ENCODE measurements around the gene ZNF490.
"Not testable (repeated sequence)": the region's sequence is repeated elsewhere in the genome, so short reads cannot be mapped to it uniquely, and the experiment has no call there.

Gene ZNF490

DNA sequence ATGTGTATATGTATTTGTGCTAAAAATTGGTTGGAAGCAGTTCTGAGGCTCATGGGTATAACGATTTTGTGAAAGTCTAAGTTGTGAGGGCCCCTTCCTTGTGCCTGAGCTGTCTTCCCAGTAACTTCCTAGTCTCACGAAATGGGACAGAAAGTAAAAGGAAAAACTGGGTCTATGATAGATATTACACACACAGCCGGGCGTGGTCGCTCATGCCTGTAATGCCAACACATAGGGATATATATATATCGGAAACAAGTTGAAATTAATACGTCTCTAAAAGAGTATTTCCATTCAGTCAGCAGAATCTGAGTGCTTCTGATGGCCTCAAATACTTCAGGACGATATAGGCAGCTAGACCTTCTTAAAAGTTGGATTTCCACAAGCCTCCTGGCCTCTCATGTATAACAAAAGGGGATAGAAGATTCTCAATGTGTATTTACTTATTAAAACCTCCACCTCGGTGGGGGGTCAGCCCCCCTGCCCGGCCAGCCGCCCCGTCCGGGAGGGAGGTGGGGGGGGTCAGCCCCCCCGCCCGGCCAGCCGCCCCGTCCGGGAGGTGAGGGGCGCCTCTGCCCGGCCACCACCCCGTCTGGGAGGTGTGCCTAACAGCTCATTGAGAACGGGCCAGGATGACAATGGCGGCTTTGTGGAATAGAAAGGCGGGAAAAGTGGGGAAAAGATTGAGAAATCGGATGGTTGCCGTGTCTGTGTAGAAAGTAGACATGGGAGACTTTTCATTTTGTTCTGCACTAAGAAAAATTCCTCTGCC lies 10.8 kb upstream of the ZNF490 start:
- not testable (repeated sequence) for DNase-seq

DNA sequence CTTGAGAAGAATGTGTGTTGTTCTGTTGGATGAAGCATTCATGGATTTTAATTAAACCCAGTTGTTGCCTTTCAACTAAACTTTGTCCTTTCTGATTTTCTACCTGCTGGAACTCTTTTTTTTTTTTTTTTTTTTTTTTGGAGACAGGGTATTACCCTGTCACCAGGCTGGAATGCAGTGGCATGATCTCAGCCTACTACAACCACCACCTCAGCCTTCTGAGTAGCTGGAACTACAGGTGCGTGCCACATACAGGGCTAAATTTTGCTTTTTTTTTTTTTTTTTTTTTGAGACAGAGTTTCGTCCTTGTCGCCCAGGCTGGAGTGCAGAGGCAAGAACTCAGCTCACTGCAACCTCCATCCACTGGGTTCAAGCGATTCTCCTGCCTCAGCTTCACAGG lies 7.0 kb upstream of the ZNF490 start:
- no peak for DNase-seq

DNA sequence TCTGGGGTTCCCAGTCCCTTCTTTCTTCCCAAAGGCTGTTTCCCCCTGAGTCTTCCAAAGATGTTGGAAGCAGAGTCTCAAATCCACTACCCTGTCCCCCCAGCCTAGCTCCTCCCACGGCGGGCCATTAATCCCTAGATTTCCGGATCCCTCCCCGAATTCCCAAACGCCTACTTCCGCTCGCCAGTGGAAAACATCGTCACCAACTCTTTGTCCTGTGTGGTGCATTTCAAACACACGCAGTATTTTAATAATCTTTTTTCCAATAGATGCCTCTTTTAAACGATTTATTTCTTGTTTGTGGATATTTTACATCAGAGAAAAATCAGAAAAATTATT lies 717 bp upstream of the ZNF490 start:
- no peak for DNase-seq

DNA sequence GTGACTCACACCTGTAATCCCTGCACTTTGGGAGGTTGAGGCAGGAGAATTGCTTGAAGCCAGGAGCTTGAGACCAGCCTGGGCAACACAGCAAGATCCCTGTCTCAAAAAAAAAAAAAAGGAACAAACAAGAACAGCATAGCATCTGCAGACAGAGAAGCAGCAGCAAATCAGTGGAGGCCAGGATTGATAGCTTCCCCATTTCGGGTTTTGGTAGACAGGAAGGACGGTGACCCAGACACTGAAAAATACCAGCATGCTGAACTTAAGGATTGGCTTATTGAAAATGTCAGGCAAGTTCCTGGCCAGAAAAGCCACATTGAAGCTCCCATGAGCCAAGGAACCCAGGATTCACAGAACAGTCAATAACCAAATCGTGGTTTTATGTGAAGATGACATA lies 3.0 kb downstream of the ZNF490 start:
- no peak for DNase-seq

DNA sequence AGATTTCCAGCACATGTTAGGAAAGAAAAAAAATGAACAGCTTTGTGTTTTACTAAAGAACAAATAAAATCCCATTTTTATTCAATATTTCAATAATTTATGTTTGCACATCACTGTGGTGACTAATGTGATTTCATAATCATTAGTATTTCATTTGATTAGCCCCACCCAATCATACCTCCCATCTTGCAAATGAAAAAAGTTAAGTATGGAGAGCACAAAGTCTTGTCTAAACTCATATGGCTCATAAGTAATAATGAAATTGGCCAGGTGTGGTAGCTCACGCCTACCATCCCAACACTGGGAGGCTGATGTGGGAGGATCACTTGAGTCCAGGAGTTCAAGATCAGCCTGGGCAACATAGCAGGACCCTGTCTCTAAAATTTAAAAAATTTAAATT lies 3.8 kb downstream of the ZNF490 start:
- DNase-seq = no peak

DNA sequence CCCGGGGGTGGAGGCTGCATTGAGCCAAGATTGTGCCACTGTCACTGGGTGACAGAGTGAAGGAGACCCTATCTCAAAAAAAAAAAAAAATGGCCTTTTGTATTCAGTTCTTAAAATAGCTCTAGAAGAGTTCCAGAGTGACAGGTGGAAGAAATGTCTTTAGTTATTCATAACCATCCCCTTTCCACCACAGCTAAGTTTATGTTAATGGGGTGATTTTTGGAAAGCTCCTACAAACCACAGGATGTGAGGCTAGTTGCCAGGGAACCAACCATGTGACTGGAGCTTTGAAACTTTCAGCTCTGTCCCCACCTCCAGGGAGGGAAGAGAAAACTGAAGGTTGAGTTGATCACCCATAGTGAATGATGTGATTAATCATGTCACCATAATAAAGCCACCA lies 6.9 kb downstream of the ZNF490 start:
- DNase-seq = no peak

DNA sequence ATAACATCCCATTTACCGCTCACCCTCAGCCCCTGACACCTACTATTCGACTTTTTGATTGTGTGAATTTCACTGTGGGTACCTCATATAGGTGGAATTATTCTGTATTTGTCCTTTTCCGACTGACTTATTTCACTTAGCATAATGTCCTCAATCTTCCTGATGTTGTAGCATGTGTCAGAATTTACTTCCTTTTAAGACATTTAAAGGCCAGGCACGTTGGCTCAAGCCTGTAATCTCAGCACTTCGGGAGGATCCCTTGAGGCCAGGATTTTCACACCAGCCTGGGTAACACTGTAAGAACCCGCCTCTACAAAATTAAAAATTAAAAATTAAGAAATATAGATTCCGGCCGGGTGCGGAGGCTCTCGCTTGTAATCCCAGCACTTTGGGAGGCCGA lies 13.0 kb downstream of the ZNF490 start:
- no peak for DNase-seq

DNA sequence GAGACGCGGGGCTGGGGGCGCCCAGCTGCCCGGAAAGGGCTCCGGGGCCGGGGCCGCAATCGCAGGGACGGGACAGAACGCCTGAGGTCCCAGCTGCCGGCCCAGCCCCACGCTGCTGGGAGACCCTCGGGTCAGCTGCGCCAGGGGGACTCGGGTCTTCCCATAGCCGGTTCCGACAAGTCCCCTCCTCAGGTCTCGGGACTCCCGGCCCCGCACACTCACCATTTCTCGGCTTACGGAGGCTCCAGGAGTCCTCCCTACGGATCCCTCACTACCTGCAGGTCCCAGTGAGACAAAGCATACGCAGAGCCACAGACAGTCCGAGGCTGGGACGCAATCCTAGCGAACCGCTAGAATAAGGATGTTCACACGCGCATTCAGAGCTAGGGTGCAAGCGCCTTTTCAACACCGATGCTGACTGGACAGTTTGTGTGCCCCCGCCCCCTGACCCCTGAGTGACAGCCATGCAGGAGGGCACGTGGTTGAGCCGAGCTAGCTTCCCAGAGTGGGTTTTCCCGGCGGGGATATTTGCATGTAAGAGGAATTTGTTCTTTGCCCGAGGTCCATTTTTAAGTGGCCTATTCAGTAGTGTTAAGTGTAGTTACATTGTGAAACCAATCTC lies 13.6 kb downstream of the ZNF490 start:
- DNase-seq = no peak

DNA sequence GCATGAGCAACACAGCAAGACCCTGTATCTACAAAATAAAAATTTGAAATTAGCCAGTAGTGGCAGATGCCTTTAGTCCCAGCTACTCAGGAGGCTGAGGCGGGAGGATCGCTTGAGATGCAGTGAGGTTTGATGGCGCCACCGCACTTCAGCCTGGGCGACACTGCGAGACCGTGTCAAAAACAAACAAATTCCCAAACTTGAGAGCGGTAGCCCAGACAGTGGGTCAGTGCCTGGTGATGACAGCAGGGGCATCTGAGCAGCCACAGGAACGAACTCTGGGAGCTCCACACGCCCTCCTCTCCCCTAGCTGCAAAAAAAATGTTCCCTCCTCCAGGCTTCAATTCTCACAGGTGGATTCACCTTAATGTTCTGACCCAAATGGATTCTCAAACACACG lies 14.1 kb downstream of the ZNF490 start:
- DNase-seq = no peak

DNA sequence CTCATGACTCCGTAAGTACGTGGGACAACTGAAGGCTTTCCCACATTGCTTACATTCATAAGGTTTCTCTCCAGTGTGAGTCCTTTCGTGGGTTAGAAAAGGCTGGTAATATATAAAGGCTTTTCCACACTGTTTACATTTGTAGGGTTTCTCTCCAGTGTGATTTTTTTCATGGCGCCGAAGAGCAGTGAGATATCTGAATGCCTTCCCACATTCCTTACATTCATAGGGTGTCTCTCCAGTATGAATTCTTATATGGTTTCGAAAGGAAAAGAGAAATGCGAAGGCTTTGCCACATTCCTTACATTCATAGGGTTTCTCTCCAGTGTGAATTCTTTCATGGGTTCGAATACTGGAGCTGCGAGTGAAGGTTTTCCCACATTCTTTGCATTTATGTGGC lies 29.5 kb downstream of the ZNF490 start:
- DNase-seq = no peak

DNA sequence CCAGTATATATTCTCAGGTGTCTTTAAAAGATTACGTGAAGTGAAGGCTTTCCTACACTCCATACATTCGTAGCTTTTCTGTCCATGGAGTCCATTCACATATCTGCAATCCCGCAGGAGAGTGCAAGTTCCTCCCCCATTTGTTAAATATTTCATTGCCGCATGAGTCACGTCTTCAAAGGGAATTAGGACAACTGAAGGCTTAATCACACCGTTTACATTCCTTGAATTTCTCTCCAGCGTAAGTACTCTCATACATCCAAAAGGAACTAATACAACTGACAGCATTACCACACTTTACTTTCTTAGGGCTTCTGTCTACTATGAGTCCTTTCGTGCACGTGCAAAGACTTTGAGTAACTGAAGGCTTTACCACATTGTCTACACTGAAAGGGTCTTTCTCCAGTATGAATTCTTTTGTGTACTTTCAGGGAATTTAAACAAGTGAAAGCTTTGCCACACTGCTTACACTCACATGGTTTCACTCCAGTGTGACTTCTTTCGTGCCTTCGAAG lies 30.4 kb downstream of the ZNF490 start:
- no peak for DNase-seq

DNA sequence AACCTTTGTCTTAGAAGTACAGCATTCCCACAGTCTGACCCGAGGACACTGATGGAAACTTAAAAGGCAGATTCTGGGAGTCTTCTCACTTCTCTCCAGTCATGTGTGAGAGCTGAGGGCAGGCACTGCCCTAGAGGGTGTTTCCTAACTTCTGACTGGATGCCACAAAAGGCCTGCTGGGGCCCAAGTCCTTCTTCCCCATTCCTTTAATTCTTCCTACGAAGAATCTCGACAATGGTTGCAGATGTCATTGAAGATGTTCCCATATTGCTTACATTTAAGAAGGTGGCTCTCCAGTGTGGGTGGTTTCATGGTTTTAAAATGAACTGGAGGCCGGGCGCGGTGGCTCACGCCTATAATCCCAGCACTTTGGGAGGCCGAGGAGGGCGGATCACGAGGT lies 32.0 kb downstream of the ZNF490 start:
- DNase-seq = no peak

DNA sequence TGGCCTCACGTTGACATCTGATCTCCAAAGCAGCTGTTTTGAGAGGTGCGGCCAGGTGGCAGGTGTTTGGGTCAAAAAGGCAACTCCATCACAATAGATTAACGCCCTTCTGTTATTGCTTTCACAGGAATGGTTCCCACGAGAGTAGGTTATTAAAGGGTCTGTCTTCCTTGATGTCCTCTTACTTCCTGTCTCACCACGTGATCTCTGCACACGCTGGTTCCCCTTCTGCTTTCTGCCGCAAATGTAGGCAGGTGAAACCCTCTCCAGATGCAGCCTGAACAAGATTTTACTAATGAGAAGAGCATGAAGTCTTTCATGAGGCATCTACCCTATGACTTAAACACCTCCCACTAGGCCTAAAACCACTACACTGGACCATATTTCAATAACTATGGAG lies 36.6 kb downstream of the ZNF490 start:
- DNase-seq = peak; percentile 24

DNA sequence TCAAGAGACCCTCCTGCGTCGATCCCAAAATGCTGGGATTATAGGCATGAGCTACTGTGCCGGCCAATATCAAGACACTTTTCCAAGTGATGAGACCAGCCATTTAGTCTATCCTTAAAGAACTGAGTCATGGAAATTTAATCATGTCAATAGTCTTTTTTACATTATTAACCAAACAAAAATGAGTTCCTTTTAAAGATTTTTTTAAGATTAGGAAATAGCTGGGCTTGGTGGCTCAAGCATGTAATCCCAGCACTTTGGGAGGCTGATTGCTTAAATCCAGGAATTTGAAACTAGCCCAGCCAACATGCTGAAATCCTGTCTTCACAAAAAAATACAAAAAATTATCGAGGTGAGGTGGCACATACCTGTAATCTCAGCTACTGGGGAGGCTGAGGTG lies 42.7 kb downstream of the ZNF490 start:
- DNase-seq = no peak

DNA sequence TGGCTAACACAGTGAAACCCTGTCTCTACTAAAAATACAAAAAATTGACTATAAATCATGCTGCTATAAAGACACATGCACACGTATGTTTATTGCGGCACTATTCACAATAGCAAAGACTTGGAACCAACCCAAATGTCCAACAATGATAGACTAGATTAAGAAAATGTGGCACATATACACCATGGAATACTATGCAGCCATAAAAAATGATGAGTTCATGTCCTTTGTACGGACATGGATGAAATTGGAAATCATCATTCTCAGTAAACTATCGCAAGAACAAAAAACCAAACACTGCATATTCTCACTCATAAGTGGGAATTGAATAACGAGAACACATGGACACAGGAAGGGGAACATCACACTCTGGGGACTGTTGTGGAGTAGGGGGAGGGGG lies 44.2 kb downstream of the ZNF490 start:
- DNase-seq = not testable (repeated sequence)

DNA sequence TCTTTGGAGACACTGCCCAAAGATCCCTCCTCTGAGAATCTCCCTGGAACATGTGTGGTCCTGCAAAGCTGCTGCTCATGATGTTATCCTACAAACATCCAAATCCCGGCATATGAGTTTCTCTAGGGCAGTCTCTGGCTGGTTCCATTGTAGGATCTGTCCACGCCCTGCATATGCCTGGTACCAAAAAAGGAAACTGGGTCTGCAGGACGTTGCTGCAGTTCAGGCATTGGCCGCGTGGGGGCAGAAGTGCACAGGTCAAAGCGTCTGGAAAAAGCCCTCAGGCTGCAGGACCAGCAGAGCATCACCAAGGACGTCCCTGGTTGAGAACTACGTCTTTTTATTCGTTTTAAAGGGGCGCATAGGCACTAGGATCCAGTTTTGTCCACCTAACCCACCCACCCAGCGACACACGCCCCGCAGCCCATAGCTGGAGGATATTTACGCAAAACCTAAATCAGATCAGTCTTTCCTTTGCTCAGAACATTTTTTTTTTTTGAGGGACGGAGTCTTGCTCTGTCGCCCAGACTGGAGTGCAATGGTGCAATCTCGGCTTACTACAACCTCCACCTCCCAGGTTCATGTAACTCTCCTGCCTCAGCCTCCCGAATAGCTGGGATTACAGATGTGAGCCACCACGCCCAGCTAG lies 46.5 kb downstream of the ZNF490 start:
- DNase-seq = peak; percentile 2

DNA sequence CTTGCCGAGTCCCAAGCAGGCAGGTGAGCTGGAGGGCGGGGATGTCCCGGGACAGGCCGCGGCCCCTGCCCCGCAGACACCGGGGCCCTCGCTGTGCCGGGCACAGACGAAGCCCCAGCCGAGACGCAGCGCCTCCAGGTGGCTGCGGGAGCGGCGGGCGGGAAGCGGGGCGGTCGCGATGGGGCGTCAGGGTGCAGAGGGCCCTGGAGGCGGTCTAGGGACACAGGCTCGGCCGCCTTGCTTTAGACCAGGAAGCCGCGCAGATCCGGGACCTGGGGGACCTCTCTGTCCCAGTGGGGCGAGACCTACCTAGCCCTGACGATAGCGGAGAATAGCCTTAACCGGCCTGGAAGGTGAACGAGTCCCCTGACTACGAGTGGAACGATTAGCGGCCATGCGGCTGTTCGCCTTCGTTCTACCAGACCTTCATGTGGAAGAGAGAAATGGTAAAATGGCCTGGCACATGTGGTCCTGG lies 55.1 kb downstream of the ZNF490 start:
- DNase-seq = no peak

DNA sequence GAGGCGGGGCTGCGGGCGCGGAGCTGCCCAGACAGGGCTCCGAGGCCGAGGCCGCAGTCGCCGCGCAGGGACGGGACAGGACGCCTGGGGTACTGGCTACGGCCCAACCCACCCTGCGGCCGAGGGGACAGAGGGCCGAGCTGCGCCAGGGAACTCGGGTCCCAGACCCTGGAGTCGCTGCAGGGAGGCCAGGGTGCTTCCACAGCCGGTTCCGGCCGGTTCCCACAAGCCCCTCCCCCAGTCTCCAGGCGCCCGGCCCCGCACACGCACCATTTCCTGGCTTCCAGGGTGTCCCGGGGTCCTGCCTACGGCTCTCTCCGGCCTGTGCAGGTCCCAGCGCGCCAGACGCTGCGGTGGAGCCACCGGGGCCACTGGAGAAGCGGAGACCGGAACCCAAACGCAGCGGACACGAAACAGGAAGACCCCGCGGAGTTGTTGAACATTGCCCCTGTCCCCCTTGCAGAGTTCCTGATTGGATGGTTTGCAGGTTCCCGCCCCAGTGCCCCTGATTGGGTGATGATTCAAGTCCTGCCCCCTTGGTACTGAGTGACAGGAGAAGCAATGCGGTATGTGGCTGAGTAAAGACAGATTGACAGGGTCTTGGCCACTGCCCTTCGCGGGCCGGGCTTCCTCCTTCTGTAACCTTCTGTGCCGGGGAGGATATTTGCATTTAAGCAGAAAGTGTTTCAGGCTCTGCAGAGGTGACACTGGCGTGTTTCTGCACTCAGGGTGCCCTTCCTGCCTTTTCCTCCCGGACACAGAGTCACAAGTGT lies 59.4 kb downstream of the ZNF490 start, which contains the start of gene ZNF564:
Gene ZNF564, minus strand, starts transcription at position 423 of the 773 bp plus-strand sequence. Its CDS starts 150 bp downstream, at position 273.
- DNase-seq = peak; percentile 87

DNA sequence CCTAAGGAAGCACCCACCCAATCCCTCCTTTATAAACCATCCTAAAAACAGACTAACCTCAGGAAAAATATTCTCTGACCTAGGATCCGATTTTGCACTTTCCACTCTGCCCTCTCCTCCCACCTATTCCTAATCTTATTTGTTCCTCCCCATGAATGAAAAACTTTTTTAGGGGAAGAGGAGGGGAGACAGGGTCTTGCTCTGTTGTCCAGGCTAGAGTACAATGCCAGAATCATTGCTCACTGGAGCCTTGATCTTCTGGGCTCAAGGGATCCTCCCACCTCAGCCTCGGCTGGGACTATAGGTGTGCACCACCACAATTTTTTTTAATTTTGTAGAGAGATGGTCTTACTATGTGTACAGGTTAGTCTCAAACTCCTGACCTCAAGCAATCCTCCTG lies 63.7 kb downstream of the ZNF490 start:
- no peak for DNase-seq

DNA sequence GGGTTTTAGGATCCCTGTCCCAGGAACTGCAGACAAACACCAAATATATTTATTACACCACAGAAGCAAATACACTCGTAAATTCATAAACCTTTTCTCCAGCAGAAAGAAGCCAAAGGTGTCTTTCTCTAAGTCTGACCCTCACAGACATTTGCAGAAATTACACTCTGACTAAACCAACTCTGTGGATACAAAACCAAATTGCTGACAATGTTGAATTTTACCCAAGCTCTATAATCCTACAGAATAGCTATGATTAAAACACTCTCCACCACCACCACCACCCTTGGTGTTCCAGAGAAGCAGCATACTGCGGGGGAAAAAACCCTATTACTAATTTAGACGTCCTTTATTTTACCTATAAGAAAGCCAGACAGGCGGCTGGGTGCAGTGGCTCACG lies 64.5 kb downstream of the ZNF490 start:
- DNase-seq = no peak

DNA sequence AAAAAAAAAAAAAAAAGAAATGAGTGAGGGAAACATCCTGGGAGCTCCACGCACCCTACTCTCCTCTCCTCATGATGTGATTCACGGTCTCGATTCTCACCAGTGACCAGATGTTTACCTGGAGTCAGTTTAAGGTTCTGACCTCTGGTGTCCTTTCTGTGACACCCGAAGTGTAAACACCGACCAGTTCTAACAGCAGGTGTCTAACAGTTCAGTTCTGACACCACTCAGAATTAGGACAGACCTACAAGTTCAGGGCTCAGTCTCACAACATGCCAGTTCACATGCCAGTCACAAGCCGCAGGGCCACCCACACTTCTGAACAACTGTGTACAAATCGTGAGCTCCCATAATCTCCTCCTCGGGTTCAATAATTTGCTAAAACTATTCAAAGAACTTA lies 65.3 kb downstream of the ZNF490 start:
- DNase-seq = no peak

DNA sequence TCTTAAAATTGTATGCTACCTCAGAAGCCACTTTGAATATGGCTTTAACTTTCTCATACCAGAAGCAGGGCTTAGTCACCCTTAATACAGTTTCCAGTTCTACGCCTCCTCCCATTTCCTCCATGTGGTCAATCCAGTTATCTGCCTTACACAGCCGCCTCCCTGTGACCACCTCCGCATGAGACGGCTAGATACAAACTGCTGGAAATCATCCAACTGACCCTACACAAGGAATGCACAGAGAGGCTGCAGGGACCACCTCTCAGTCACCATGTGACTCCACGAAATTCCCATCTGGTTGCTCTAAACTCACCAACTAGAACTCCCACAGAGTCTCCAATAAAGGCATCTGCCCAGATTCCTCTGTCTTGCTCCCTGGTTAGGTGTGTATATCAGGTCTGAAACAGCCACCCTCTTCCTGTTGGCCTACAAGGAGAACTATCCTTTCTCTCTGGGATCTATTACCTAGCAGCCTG lies 66.2 kb downstream of the ZNF490 start:
- DNase-seq = no peak

DNA sequence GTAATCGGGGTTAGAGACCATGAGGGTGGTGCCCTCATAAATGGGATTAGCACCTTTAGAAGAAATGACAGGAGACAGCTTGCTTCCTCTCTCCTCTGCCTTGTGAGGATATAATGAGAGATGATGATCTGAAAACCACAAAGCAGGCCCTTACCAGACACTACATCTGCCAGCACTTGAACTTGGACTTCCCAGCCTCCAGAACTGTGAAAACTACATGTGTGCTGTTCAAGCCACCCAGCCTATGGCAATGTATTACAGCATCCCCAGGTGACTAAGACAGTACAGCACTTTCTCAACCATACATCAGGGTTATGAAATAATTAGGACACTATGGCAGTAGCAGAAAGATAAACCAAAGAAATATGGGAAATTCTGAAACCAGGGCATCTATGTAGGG lies 66.8 kb downstream of the ZNF490 start:
- DNase-seq = no peak
